ENCODE measurements around the gene NTN3.

The NTN3 gene

GRCh38 chr16:2471016-2471652, at the start of gene NTN3:
TSS of gene NTN3 (plus strand) at chr16:2471297. CDS start at chr16:2471702, 405 bp downstream.
- Mint-ChIP-seq H3K27me3 (ENCODE audit: low read depth, poor library complexity) (peaks cover 5% of the 10 kb centered on the region), H3K27ac (no peak within 1 kb of the TSS), H3K36me3 (ENCODE audit: low read depth) (no peaks in the 10 kb centered on the region), H3K9me3 (no peaks in the 10 kb centered on the region), H3K4me1 (peaks cover 36% of the 10 kb centered on the region), H3K4me3 (peak within 1 kb of the TSS; percentile 50)
- TF ChIP-seq CTCF (IDR thresholded peaks at IDR 0.05) = no peak
- DNase-seq = peak; percentile 83

GRCh38 chr16:2422123-2422867, 48.8 kb upstream of the NTN3 start:
- no peak overlapping the region for H3K27ac Mint-ChIP-seq
- H3K4me3 Mint-ChIP-seq = no peak overlapping the region
- peaks cover 13% of the 10 kb centered on the region for H3K4me1 Mint-ChIP-seq

GRCh38 chr16:2424061-2425007, 46.8 kb upstream of the NTN3 start:
- no peak overlapping the region for H3K27ac Mint-ChIP-seq
- H3K36me3 Mint-ChIP-seq (ENCODE audit: low read depth) = no peaks in the 10 kb centered on the region
- DNase-seq = no peak
- TF ChIP-seq CTCF (IDR thresholded peaks at IDR 0.05) = no peak
- H3K27me3 Mint-ChIP-seq (ENCODE audit: low read depth, poor library complexity) = peaks cover 16% of the 10 kb centered on the region
- no peaks in the 10 kb centered on the region for H3K9me3 Mint-ChIP-seq
- peaks cover 26% of the 10 kb centered on the region for H3K4me1 Mint-ChIP-seq
- H3K4me3 Mint-ChIP-seq = no peak overlapping the region

More at GRCh38 chr16:2422123-2422867, 48.8 kb upstream of the NTN3 start:
- Mint-ChIP-seq H3K27me3 (ENCODE audit: low read depth, poor library complexity) (peaks cover 16% of the 10 kb centered on the region), H3K9me3 (no peaks in the 10 kb centered on the region), H3K36me3 (ENCODE audit: low read depth) (no peaks in the 10 kb centered on the region)
- TF ChIP-seq CTCF (IDR thresholded peaks at IDR 0.05) = no peak
- no peak for DNase-seq

GRCh38 chr16:2425008-2425518, 46.0 kb upstream of the NTN3 start:
- no peaks in the 10 kb centered on the region for H3K9me3 Mint-ChIP-seq
- TF ChIP-seq CTCF (IDR thresholded peaks at IDR 0.05) = no peak
- H3K4me1 Mint-ChIP-seq = peaks cover 30% of the 10 kb centered on the region
- no peaks in the 10 kb centered on the region for H3K36me3 Mint-ChIP-seq (ENCODE audit: low read depth)
- no peak overlapping the region for H3K4me3 Mint-ChIP-seq
- H3K27ac Mint-ChIP-seq = no peak overlapping the region
- peaks cover 16% of the 10 kb centered on the region for H3K27me3 Mint-ChIP-seq (ENCODE audit: low read depth, poor library complexity)
- no peak for DNase-seq

GRCh38 chr16:2425825-2426430, 45.2 kb upstream of the NTN3 start:
- Mint-ChIP-seq H3K4me1 (peaks cover 39% of the 10 kb centered on the region), H3K27me3 (ENCODE audit: low read depth, poor library complexity) (peaks cover 13% of the 10 kb centered on the region), H3K27ac (no peak overlapping the region), H3K36me3 (ENCODE audit: low read depth) (no peaks in the 10 kb centered on the region), H3K4me3 (no peak overlapping the region), H3K9me3 (no peaks in the 10 kb centered on the region)
- DNase-seq = no peak
- no peak for TF ChIP-seq CTCF (IDR thresholded peaks at IDR 0.05)

Measured in nephron progenitor cell (in vitro differentiated cells).